HG03521 (cell line): Measurements from ENCODE around the gene PRR23E.

Experiments used
- ATAC-seq: cut with Tn5 transposase; IDR thresholded peaks from one replicate; pipeline ENCODE4 v1.9.1; 2021; ENCODE audit warnings: mild to moderate bottlenecking, moderate library complexity; ENCODE audit not compliant: unreplicated experiment

PRR23E gene

GRCh38 chr3:127183931-127184869 lies 8.7 kb upstream of the PRR23E start:
- ATAC-seq: no peak

GRCh38 chr3:127184870-127185216 lies 8.1 kb upstream of the PRR23E start:
- ATAC-seq: no peak

GRCh38 chr3:127185268-127185667 lies 7.7 kb upstream of the PRR23E start:
- no peak for ATAC-seq

- ATAC-seq: no peak
Observed at GRCh38 chr3:127185962-127186674, 6.8 kb upstream of the PRR23E start.

GRCh38 chr3:127187316-127187715 lies 5.6 kb upstream of the PRR23E start:
- ATAC-seq: no peak

- no peak for ATAC-seq
Observed at GRCh38 chr3:127193341-127193740, 410 bp downstream of the PRR23E start.

- no peak for ATAC-seq
Observed at GRCh38 chr3:127193775-127194174, 844 bp downstream of the PRR23E start.

- ATAC-seq: no peak
Observed at GRCh38 chr3:127194601-127195187, 1.8 kb downstream of the PRR23E start.

GRCh38 chr3:127195417-127195816 lies 2.5 kb downstream of the PRR23E start:
- ATAC-seq: no peak

- ATAC-seq: no peak
Observed at GRCh38 chr3:127196002-127196401, 3.1 kb downstream of the PRR23E start.

- no peak for ATAC-seq
Observed at GRCh38 chr3:127196466-127197299, 3.8 kb downstream of the PRR23E start.

- no peak for ATAC-seq
Observed at GRCh38 chr3:127197300-127198189, 4.6 kb downstream of the PRR23E start.

GRCh38 chr3:127200086-127200691 lies 7.3 kb downstream of the PRR23E start:
- ATAC-seq: no peak

- no peak for ATAC-seq
Observed at GRCh38 chr3:127203024-127203423, 10.1 kb downstream of the PRR23E start.

GRCh38 chr3:127204841-127205582 lies 12.1 kb downstream of the PRR23E start:
- ATAC-seq: no peak

- ATAC-seq: no peak
Observed at GRCh38 chr3:127206154-127206553, 13.2 kb downstream of the PRR23E start.

GRCh38 chr3:127206611-127207516 lies 13.9 kb downstream of the PRR23E start:
- no peak for ATAC-seq
